ENCODE measurements around the gene C11orf24. TPM values are rescaled to one million over a fixed set of nuclear protein-coding genes. Genes with fewer than 3 reads are reported as not detected.

C11orf24 gene
- total and polyA plus RNA-seq, 2 of the 8 experiments (the other 6 are each of a cell fraction or from before 2014, with no cell fraction given) = 45.4 to 51.7 TPM

GRCh38 chr11:68264244-68264643, 7.5 kb downstream of the C11orf24 start:
- H4K91ac ChIP-seq (replicated peaks; ENCODE audit: insufficient read length, low read length) = no peak overlapping the region
- TF ChIP-seq SIX5 (IDR thresholded peaks at IDR 0.05; ENCODE audit: low read depth, low read length) (no peak), GTF2F1 (IDR thresholded peaks at IDR 0.05; ENCODE audit: borderline replicate concordance, low read depth, low read length) (no peak), RNF2 (IDR thresholded peaks at IDR 0.05; ENCODE audit: borderline replicate concordance, low read depth, low read length, missing control alignments, poor library complexity, severe bottlenecking) (no peak), CBX5 (IDR thresholded peaks at IDR 0.05; ENCODE audit: low read depth, low read length) (no peak), HDAC2 (IDR thresholded peaks at IDR 0.05; ENCODE audit: borderline replicate concordance in 1 of 2, low read depth in 2 of 2, low read length in 2 of 2) (no peak)
- H3K36me3 ChIP-seq (ENCODE audit: control insufficient read depth in 2 of 4, insufficient read depth in 4 of 4, low read length in 3 of 4) = peaks cover 16 to 52% (median 37%) of the 10 kb centered on the region in 4 experiments
- no peak overlapping the region for H3K27ac ChIP-seq (ENCODE audit: low read depth, low read length)
- peaks cover 4 to 10% of the 10 kb centered on the region in 2 experiments for H4K20me1 ChIP-seq (replicated peaks in 1 of 2; ENCODE audit: control insufficient read depth in 1 of 2, insufficient read depth in 2 of 2, low read length in 2 of 2)
- FAIRE-seq (no peak), DNase-seq (ENCODE audit: low read depth in 1 of 2, low spot score in 2 of 2) (no peak)
- H2BK120ac ChIP-seq (replicated peaks; ENCODE audit: low read depth, low read length) = no peak overlapping the region
- H3K4me1 ChIP-seq (replicated peaks in 1 of 4; ENCODE audit: control insufficient read depth in 3 of 4, insufficient read depth in 4 of 4, low read length in 3 of 4) = 0 out of 7 replicates have a peak, but pooled peaks cover 0 to 2% (median 0%) of the 10 kb centered on the region in 4 experiments
- no peaks in the 10 kb centered on the region for H3K27me3 ChIP-seq (replicated peaks in 1 of 4; ENCODE audit: control insufficient read depth in 3 of 4, extremely low read depth in 1 of 4, insufficient read depth in 3 of 4, low read length in 3 of 4)
- no peak overlapping the region for H3K14ac ChIP-seq (ENCODE audit: insufficient read length)
- H3K18ac ChIP-seq (ENCODE audit: extremely low read depth, low read length) = no peak overlapping the region
- H3K9me3 ChIP-seq (ENCODE audit: insufficient read depth in 2 of 2, low read depth in 1 of 2, low read length in 1 of 2) = no peaks in the 10 kb centered on the region
- no peak overlapping the region for H4K8ac ChIP-seq (ENCODE audit: extremely low read depth, insufficient read depth, low read length)
- no peak overlapping the region for H3K4ac ChIP-seq (replicated peaks; ENCODE audit: insufficient read length, low read depth, low read length)
- no peak overlapping the region for H3K4me3 ChIP-seq (ENCODE audit: extremely low read depth in 1 of 4, insufficient read depth in 2 of 4, low read depth in 3 of 4, low read length in 4 of 4)
- H2AFZ ChIP-seq (ENCODE audit: low read length) = no peak overlapping the region
- ChIA-PET POLR2A (ENCODE audit: partially characterized antibody) (interaction anchor here (1.4 kb wide), 1 partner anchor 8 kb away, joined by 3 read pairs; no protein-coding TSS in a partner anchor), CTCF (ENCODE audit: partially characterized antibody) (interaction anchor here (1.3 kb wide), 1 partner anchor 39 kb away, joined by 3 read pairs; no protein-coding TSS in a partner anchor)
- no peak overlapping the region for H3K9ac ChIP-seq (replicated peaks in 1 of 4; ENCODE audit: extremely low read depth in 1 of 4, low read depth in 3 of 4, low read length in 3 of 4)
- peaks cover 4% of the 10 kb centered on the region for H3K79me1 ChIP-seq (ENCODE audit: low read depth, low read length)
- WGBS, 2 experiments (ENCODE audit: extremely low coverage in 1 of 2, insufficient coverage in 1 of 2, insufficient read length in 1 of 2, insufficient replicate concordance in 2 of 2, low coverage in 1 of 2, low lambda C conversion rate in 2 of 2, missing lambda C conversion rate in 1 of 2) = 100% methylated on average over 1 of the region's 1 CpG; no CpG with 5 or more reads in 1 of the 2 experiments
- H2AK5ac ChIP-seq (ENCODE audit: low read depth, low read length) = no peak overlapping the region
- no peak overlapping the region for H2BK5ac ChIP-seq (ENCODE audit: low read depth, low read length)
- peaks cover 0 to 2% of the 10 kb centered on the region in 2 experiments; a peak in 2 of 4 replicates for H3K79me2 ChIP-seq (ENCODE audit: control insufficient read depth in 1 of 2, insufficient read depth in 2 of 2, low read length in 2 of 2)
- no peak overlapping the region for H4K5ac ChIP-seq (ENCODE audit: insufficient read length, low read depth, low read length)
- no peak overlapping the region for H2BK15ac ChIP-seq (ENCODE audit: low read length)
- no peak overlapping the region for H3K4me2 ChIP-seq (ENCODE audit: insufficient read depth in 1 of 2, low read depth in 2 of 2, low read length in 2 of 2)
- peaks cover 6% of the 10 kb centered on the region; the same call in 1 of the 2 replicates for H3K23me2 ChIP-seq (ENCODE audit: low read depth, low read length)
- no peak overlapping the region for H2BK12ac ChIP-seq (ENCODE audit: low read depth, low read length)
- no peak overlapping the region for H2BK20ac ChIP-seq (ENCODE audit: low read length)
- peak overlapping the region; percentile 50 for H3K56ac ChIP-seq (replicated peaks; ENCODE audit: insufficient read length, low read depth, low read length)
- no peak overlapping the region for H3K23ac ChIP-seq (ENCODE audit: insufficient read length)
